Keratinocyte (primary cell): Measurements from ENCODE around the gene ANGPTL2. TPM values are rescaled to one million over a fixed set of nuclear protein-coding genes. Genes with fewer than 3 reads are reported as not detected.

Source experiments
- DNase-seq: peaks from one replicate; pipeline ENCODE4 v3.0.0-alpha.2; 2011; ENCODE audit warnings: low read depth, missing footprints, low spot score
- FAIRE-seq: peaks from 2 replicates; lab custom pipeline; 2011; peaks lifted over from hg19 to GRCh38; lab: Jason Lieb, UNC
- H2AFZ ChIP-seq: 2 replicates; pipeline ENCODE4 v1.6.0; 2012; ENCODE audit warnings: low read length, control low read depth, inconsistent platforms; ENCODE audit not compliant: control insufficient read depth
- H3K27ac ChIP-seq: 2 replicates; pipeline ENCODE4 v1.5.1; 2011; ENCODE audit warnings: low read length; ENCODE audit not compliant: control insufficient read depth, insufficient read depth
- H3K27me3 ChIP-seq: 3 replicates; pipeline ENCODE4 v1.6.0; 2011; ENCODE audit warnings: low read length; ENCODE audit not compliant: control insufficient read depth, insufficient read depth; ENCODE audit errors: extremely low read depth
- H3K36me3 ChIP-seq, 2 experiments: 2 replicates in 1 of 2; 3 replicates in 1 of 2; pipeline ENCODE4 v1.5.1; 2011; ENCODE audit warnings: low read length in 2 of 2, mild to moderate bottlenecking in 1 of 2; ENCODE audit not compliant: control insufficient read depth in 2 of 2, insufficient read depth in 2 of 2; ENCODE audit errors: extremely low read depth in 1 of 2
- H3K4me1 ChIP-seq: 3 replicates; pipeline ENCODE4 v1.5.1; 2011; ENCODE audit warnings: low read length; ENCODE audit not compliant: control insufficient read depth, insufficient read depth; ENCODE audit errors: extremely low read depth
- H3K4me2 ChIP-seq: 3 replicates; pipeline ENCODE4 v1.6.0; 2011; ENCODE audit warnings: low read depth, low read length; ENCODE audit not compliant: control insufficient read depth, insufficient read depth; ENCODE audit errors: extremely low read depth
- H3K4me3 ChIP-seq, 3 experiments: fragments of 200-600 bp in 1 of 3; sonication (generic) in 1 of 3; 2 replicates in 2 of 3; 3 replicates in 1 of 3; pipeline ENCODE4 v1.5.1; 2011 to 2016; ENCODE audit warnings: low read length in 3 of 3, mild to moderate bottlenecking in 3 of 3, control low read depth in 2 of 3, inconsistent platforms in 1 of 3, low read depth in 1 of 3, mixed read lengths in 1 of 3, mixed run types in 1 of 3, moderate library complexity in 1 of 3; ENCODE audit not compliant: control insufficient read depth in 2 of 3, insufficient read depth in 2 of 3; ENCODE audit errors: extremely low read depth in 1 of 3
- H3K79me2 ChIP-seq: 2 replicates; pipeline ENCODE4 v1.6.0; 2012; ENCODE audit warnings: low read length; ENCODE audit not compliant: control insufficient read depth, insufficient read depth
- H3K9ac ChIP-seq: 3 replicates; pipeline ENCODE4 v1.6.0; 2011; ENCODE audit warnings: low read length; ENCODE audit not compliant: control insufficient read depth, insufficient read depth; ENCODE audit errors: extremely low read depth
- H3K9me1 ChIP-seq: 3 replicates; pipeline ENCODE4 v1.6.0; 2011; ENCODE audit warnings: low read length; ENCODE audit not compliant: control insufficient read depth, insufficient read depth; ENCODE audit errors: extremely low read depth
- H3K9me3 ChIP-seq: 2 replicates; pipeline ENCODE4 v1.5.1; 2012; ENCODE audit warnings: low read depth, low read length; ENCODE audit not compliant: control insufficient read depth
- H4K20me1 ChIP-seq: 3 replicates; pipeline ENCODE4 v1.6.0; 2011; ENCODE audit warnings: low read length; ENCODE audit not compliant: control insufficient read depth, insufficient read depth; ENCODE audit errors: extremely low read depth
- EZH2 ChIP-seq: IDR thresholded peaks from one replicate; pipeline ENCODE4 v1.6.1; 2012; ENCODE audit warnings: inconsistent platforms, mild to moderate bottlenecking, low read length, moderate library complexity
- dilution Hi-C: fragments of 300-500 bp; cut with MboI; formaldehyde crosslinking; loops from one replicate; pipeline ENCODE4 v1.7.0; 2020; ENCODE audit warnings: low sequenced_read_pairs; ENCODE audit not compliant: extremely low pct_ligation_motif_present
- polyA plus RNA-seq, 5 experiments: library from polyadenylated mRNA; depleted of rRNA in 3 of 5; stranded (reverse) in 3 of 5; stranded (forward) in 1 of 5; unstranded in 1 of 5; fragments of >200 nt; gene quantifications; 1 replicate in 1 of 5; 2 replicates in 3 of 5; 3 replicates in 1 of 5; pipeline versions ENCODE4 v1.2.1 to v1.2.3, GENCODE V29; 2011 to 2012; ENCODE audit warnings: missing spikeins in 2 of 5, low read depth in 1 of 5, low replicate concordance in 1 of 5
- TF ChIP-seq, protein P1 (sequence below), 3 experiments: IDR thresholded peaks in 1 of 3; conservative IDR thresholded peaks in 1 of 3; optimal IDR thresholded peaks in 1 of 3; 2 replicates in 2 of 3; 3 replicates in 1 of 3; pipeline versions ENCODE3 to v1.5.1; 2011; ENCODE audit warnings: low read length in 3 of 3, mild to moderate bottlenecking in 3 of 3, moderate library complexity in 2 of 3, control low read depth in 1 of 3, inconsistent platforms in 1 of 3; ENCODE audit not compliant: insufficient read depth in 2 of 3; ENCODE audit errors: extremely low read depth in 1 of 3

The ANGPTL2 gene
- polyA plus RNA-seq, 1 donor (not counting 4 experiments of a cell fraction or from before 2014, with no cell fraction given), result 0.18 TPM

GRCh38 chr9:127092041-127092608, 30.3 kb downstream of the ANGPTL2 start:
- H3K9me1 ChIP-seq, result no peaks in the 10 kb centered on the region
- no peak overlapping the region for H3K4me2 ChIP-seq
- H3K36me3 ChIP-seq, result no peaks in the 10 kb centered on the region
- H2AFZ ChIP-seq, result no peak overlapping the region
- no peak overlapping the region for H3K4me3 ChIP-seq
- H3K9ac ChIP-seq, result no peak overlapping the region
- H4K20me1 ChIP-seq, result no peaks in the 10 kb centered on the region
- dilution Hi-C loops, result no loop called here
- FAIRE-seq, result no peak
- DNase-seq, result no peak
- H3K27me3 ChIP-seq, result peaks cover 14% of the 10 kb centered on the region
- no peaks in the 10 kb centered on the region for H3K9me3 ChIP-seq
- no peak for TF ChIP-seq EZH2
- TF ChIP-seq, protein P1, sequence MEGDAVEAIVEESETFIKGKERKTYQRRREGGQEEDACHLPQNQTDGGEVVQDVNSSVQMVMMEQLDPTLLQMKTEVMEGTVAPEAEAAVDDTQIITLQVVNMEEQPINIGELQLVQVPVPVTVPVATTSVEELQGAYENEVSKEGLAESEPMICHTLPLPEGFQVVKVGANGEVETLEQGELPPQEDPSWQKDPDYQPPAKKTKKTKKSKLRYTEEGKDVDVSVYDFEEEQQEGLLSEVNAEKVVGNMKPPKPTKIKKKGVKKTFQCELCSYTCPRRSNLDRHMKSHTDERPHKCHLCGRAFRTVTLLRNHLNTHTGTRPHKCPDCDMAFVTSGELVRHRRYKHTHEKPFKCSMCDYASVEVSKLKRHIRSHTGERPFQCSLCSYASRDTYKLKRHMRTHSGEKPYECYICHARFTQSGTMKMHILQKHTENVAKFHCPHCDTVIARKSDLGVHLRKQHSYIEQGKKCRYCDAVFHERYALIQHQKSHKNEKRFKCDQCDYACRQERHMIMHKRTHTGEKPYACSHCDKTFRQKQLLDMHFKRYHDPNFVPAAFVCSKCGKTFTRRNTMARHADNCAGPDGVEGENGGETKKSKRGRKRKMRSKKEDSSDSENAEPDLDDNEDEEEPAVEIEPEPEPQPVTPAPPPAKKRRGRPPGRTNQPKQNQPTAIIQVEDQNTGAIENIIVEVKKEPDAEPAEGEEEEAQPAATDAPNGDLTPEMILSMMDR (optimal IDR thresholded peaks at IDR 0.05 in 1 of 3, IDR thresholded peaks at IDR 0.05 in 1 of 3, conservative IDR thresholded peaks at IDR 0.05 in 1 of 3; ENCODE audit: extremely low read depth in 1 of 3, insufficient read depth in 2 of 3, low read length in 3 of 3), result no peak
- no peaks in the 10 kb centered on the region for H3K79me2 ChIP-seq
- no peaks in the 10 kb centered on the region for H3K4me1 ChIP-seq
- no peak overlapping the region for H3K27ac ChIP-seq

GRCh38 chr9:127091526-127091925, 30.9 kb downstream of the ANGPTL2 start:
- FAIRE-seq (no peak), DNase-seq (no peak)
- Histone ChIP-seq H3K79me2 (no peaks in the 10 kb centered on the region), H3K4me2 (no peak overlapping the region), H3K27ac (no peak overlapping the region), H3K9me1 (no peaks in the 10 kb centered on the region), H3K4me3 (no peak overlapping the region), H4K20me1 (no peaks in the 10 kb centered on the region), H3K27me3 (peaks cover 14% of the 10 kb centered on the region), H3K9ac (no peak overlapping the region), H2AFZ (no peak overlapping the region), H3K9me3 (no peaks in the 10 kb centered on the region), H3K36me3 (no peaks in the 10 kb centered on the region), H3K4me1 (no peaks in the 10 kb centered on the region)
- dilution Hi-C loops, result no loop called here
- TF ChIP-seq, protein P1 (optimal IDR thresholded peaks at IDR 0.05 in 1 of 3, IDR thresholded peaks at IDR 0.05 in 1 of 3, conservative IDR thresholded peaks at IDR 0.05 in 1 of 3; ENCODE audit: extremely low read depth in 1 of 3, insufficient read depth in 2 of 3, low read length in 3 of 3), result no peak
- TF ChIP-seq EZH2, result no peak
